Inferior parietal cortex (tissue), 1 donor: Measurements from ENCODE around the gene ZFP91.

Experiments
- DNase-seq: peaks from one replicate; pipeline ENCODE4 v3.0.0-alpha.2; 2016; ENCODE audit errors: extremely low spot score

Gene ZFP91

GRCh38 chr11:58582437-58582836 lies 3.6 kb downstream of the ZFP91 start:
- no peak for DNase-seq

GRCh38 chr11:58586998-58587397 lies 8.1 kb downstream of the ZFP91 start:
- DNase-seq: no peak

GRCh38 chr11:58591659-58592058 lies 12.8 kb downstream of the ZFP91 start:
- DNase-seq: no peak

GRCh38 chr11:58592760-58593472 lies 14.1 kb downstream of the ZFP91 start:
- no peak for DNase-seq

- DNase-seq: no peak
These were observed 16.0 kb downstream of the ZFP91 start for GRCh38 chr11:58594826-58595225.

- no peak for DNase-seq
These were observed 17.8 kb downstream of the ZFP91 start for GRCh38 chr11:58596621-58597020.

GRCh38 chr11:58597486-58598144 lies 18.8 kb downstream of the ZFP91 start:
- DNase-seq: no peak

GRCh38 chr11:58600510-58600909 lies 21.6 kb downstream of the ZFP91 start:
- DNase-seq: no peak

- no peak for DNase-seq
These were observed 28.3 kb downstream of the ZFP91 start for GRCh38 chr11:58606930-58607714.

- DNase-seq: no peak
These were observed 29.5 kb downstream of the ZFP91 start for GRCh38 chr11:58608331-58608730.

- no peak for DNase-seq
These were observed 30.9 kb downstream of the ZFP91 start for GRCh38 chr11:58609723-58610122.

- DNase-seq: no peak
These were observed 34.4 kb downstream of the ZFP91 start for GRCh38 chr11:58613228-58613627.

- no peak for DNase-seq
These were observed 36.7 kb downstream of the ZFP91 start for GRCh38 chr11:58615559-58615958.

- DNase-seq: peak; percentile 23
These were observed 37.7 kb downstream of the ZFP91 start for GRCh38 chr11:58616594-58616993.

- DNase-seq: no peak
These were observed 39.2 kb downstream of the ZFP91 start for GRCh38 chr11:58617976-58618557.

GRCh38 chr11:58621586-58622262 lies 42.9 kb downstream of the ZFP91 start:
- DNase-seq: no peak

GRCh38 chr11:58622344-58622743 lies 43.5 kb downstream of the ZFP91 start, which contains the start of gene CNTF:
Gene CNTF, plus strand, starts transcription at chr11:58622665. Its CDS starts 88 bp downstream, at chr11:58622753.
- DNase-seq: no peak

GRCh38 chr11:58625086-58625485 lies 46.2 kb downstream of the ZFP91 start:
- DNase-seq: no peak

- DNase-seq: no peak
These were observed 47.1 kb downstream of the ZFP91 start for GRCh38 chr11:58625826-58626460.

- no peak for DNase-seq
These were observed 48.1 kb downstream of the ZFP91 start for GRCh38 chr11:58626934-58627483.

GRCh38 chr11:58628446-58628845 lies 49.6 kb downstream of the ZFP91 start:
- no peak for DNase-seq
